ENCODE measurements around the gene COPZ1.
"Not testable (repeated sequence)": the region's sequence is repeated elsewhere in the genome, so short reads cannot be mapped to it uniquely, and the experiment has no call there.

The COPZ1 gene

GRCh38 chr12:54282949-54283593, 41.9 kb upstream of the COPZ1 start:
- no peak for DNase-seq
- Histone ChIP-seq H3K27ac (ENCODE audit: insufficient read depth, low read length, poor library complexity, severe bottlenecking) (peak overlapping the region; percentile 52), H3K4me3 (ENCODE audit: insufficient read depth, low read depth, low read length, poor library complexity, severe bottlenecking) (no peak overlapping the region), H3K27me3 (replicated peaks; ENCODE audit: control insufficient read depth, insufficient read depth, low read length, poor library complexity, severe bottlenecking) (no peaks in the 10 kb centered on the region), H3K4me1 (ENCODE audit: control insufficient read depth, insufficient read depth, low read length, poor library complexity, severe bottlenecking) (peaks cover 39% of the 10 kb centered on the region), H3K9me3 (ENCODE audit: control insufficient read depth, low read length) (no peaks in the 10 kb centered on the region), H3K36me3 (ENCODE audit: control insufficient read depth, insufficient read depth, low read length) (peaks cover 63% of the 10 kb centered on the region)

DNA sequence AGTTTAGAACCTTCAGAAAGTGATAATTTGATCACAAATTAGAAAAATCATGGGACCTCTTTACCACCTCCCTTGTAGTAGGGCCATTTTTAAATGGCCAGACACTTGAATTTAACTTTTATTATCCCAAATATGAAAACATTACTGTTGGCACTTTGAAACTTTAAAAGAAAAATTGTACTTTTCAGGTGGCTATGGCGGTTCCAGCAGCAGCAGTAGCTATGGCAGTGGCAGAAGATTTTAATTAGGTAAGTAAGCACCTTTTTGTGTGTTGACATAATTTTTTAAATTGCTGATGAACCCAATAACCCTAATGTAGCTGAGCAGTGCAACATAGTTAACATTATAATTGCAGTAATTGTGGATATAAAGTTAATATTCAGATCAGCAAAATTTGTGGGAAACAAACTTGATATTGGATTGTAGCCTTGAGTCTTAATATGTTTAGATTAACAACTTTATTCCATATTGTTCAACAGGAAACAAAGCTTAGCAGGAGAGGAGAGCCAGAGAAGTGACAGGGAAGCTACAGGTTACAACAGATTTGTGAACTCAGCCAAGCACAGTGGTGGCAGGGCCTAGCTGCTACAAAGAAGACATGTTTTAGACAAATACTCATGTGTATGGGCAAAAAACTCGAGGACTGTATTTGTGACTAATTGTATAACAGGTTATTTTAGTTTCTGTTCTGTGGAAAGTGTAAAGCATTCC, 40.7 kb upstream of the COPZ1 start:
- DNase-seq; H3K4me3 ChIP-seq (ENCODE audit: insufficient read depth, low read depth, low read length, poor library complexity, severe bottlenecking); H3K27me3 ChIP-seq (replicated peaks; ENCODE audit: control insufficient read depth, insufficient read depth, low read length, poor library complexity, severe bottlenecking); H3K9me3 ChIP-seq (ENCODE audit: control insufficient read depth, low read length): not testable (repeated sequence)
- peaks cover 64% of the 10 kb centered on the region for H3K36me3 ChIP-seq (ENCODE audit: control insufficient read depth, insufficient read depth, low read length)
- H3K27ac ChIP-seq (ENCODE audit: insufficient read depth, low read length, poor library complexity, severe bottlenecking), result peak overlapping the region; percentile 52
- peaks cover 31% of the 10 kb centered on the region for H3K4me1 ChIP-seq (ENCODE audit: control insufficient read depth, insufficient read depth, low read length, poor library complexity, severe bottlenecking)

- no peaks in the 10 kb centered on the region for H3K9me3 ChIP-seq (ENCODE audit: control insufficient read depth, low read length)
- H3K4me3 ChIP-seq (ENCODE audit: insufficient read depth, low read depth, low read length, poor library complexity, severe bottlenecking), result no peak overlapping the region
- H3K4me1 ChIP-seq (ENCODE audit: control insufficient read depth, insufficient read depth, low read length, poor library complexity, severe bottlenecking), result peaks cover 31% of the 10 kb centered on the region
- no peak for DNase-seq
- peaks cover 64% of the 10 kb centered on the region for H3K36me3 ChIP-seq (ENCODE audit: control insufficient read depth, insufficient read depth, low read length)
- no peaks in the 10 kb centered on the region for H3K27me3 ChIP-seq (replicated peaks; ENCODE audit: control insufficient read depth, insufficient read depth, low read length, poor library complexity, severe bottlenecking)
- no peak overlapping the region for H3K27ac ChIP-seq (ENCODE audit: insufficient read depth, low read length, poor library complexity, severe bottlenecking)
These were observed 39.5 kb upstream of the COPZ1 start for GRCh38 chr12:54285150-54286041.

DNA sequence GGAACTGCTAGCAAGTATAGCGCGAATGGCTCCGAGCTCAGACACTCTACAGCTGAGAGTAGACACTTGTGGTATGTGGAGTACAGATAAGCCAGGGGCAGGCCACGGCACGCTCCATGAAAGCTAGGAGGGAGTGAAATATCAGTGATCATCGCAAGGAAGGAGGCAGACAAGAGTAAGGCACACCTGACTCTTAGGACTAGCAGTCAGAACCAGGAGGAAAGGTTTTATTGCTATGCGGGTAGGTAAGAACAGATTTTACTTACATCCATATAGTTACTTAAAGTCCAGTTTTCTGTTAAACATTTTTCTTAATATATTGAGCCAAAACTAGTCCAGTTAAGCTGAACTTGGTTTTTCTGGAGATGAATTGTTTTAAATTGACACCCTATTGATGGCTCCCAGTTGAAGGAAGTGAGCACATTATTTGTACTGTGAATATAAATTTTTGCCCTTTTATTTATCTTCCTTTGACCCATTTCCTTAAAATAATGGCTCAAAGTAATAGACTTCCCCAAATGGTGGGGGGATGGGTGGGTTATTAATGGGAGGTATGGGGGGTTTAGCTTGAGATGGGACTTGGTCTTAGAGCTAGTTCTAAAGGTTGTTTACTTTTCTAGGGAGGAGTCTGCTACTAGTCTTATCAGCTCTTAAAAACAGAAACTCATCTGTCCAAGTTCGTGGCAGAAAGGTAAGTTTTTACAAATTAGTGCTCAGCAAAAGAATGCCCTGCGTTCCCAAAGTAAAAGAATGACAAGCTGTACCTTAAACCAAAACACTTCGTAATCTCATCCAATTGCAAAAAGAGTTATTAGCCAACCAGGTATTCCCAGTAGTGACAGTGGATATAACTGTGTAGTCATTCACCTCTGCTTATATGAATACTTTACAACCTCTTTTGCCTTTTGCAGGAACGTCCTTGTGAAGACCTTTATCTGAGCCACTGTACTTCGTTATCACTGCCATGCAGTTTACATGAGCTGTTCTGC, 38.6 kb upstream of the COPZ1 start:
- Histone ChIP-seq H3K27me3 (replicated peaks; ENCODE audit: control insufficient read depth, insufficient read depth, low read length, poor library complexity, severe bottlenecking) (no peaks in the 10 kb centered on the region), H3K4me1 (ENCODE audit: control insufficient read depth, insufficient read depth, low read length, poor library complexity, severe bottlenecking) (peaks cover 29% of the 10 kb centered on the region), H3K4me3 (ENCODE audit: insufficient read depth, low read depth, low read length, poor library complexity, severe bottlenecking) (no peak overlapping the region), H3K36me3 (ENCODE audit: control insufficient read depth, insufficient read depth, low read length) (peaks cover 63% of the 10 kb centered on the region), H3K9me3 (ENCODE audit: control insufficient read depth, low read length) (no peaks in the 10 kb centered on the region), H3K27ac (ENCODE audit: insufficient read depth, low read length, poor library complexity, severe bottlenecking) (no peak overlapping the region)
- DNase-seq, result no peak

- Histone ChIP-seq H3K4me3 (ENCODE audit: insufficient read depth, low read depth, low read length, poor library complexity, severe bottlenecking) (no peak overlapping the region), H3K27ac (ENCODE audit: insufficient read depth, low read length, poor library complexity, severe bottlenecking) (no peak overlapping the region), H3K27me3 (replicated peaks; ENCODE audit: control insufficient read depth, insufficient read depth, low read length, poor library complexity, severe bottlenecking) (no peaks in the 10 kb centered on the region), H3K9me3 (ENCODE audit: control insufficient read depth, low read length) (no peaks in the 10 kb centered on the region), H3K36me3 (ENCODE audit: control insufficient read depth, insufficient read depth, low read length) (peaks cover 51% of the 10 kb centered on the region), H3K4me1 (ENCODE audit: control insufficient read depth, insufficient read depth, low read length, poor library complexity, severe bottlenecking) (peaks cover 19% of the 10 kb centered on the region)
- DNase-seq, result no peak
These were observed 37.4 kb upstream of the COPZ1 start for GRCh38 chr12:54287261-54288157.

DNA sequence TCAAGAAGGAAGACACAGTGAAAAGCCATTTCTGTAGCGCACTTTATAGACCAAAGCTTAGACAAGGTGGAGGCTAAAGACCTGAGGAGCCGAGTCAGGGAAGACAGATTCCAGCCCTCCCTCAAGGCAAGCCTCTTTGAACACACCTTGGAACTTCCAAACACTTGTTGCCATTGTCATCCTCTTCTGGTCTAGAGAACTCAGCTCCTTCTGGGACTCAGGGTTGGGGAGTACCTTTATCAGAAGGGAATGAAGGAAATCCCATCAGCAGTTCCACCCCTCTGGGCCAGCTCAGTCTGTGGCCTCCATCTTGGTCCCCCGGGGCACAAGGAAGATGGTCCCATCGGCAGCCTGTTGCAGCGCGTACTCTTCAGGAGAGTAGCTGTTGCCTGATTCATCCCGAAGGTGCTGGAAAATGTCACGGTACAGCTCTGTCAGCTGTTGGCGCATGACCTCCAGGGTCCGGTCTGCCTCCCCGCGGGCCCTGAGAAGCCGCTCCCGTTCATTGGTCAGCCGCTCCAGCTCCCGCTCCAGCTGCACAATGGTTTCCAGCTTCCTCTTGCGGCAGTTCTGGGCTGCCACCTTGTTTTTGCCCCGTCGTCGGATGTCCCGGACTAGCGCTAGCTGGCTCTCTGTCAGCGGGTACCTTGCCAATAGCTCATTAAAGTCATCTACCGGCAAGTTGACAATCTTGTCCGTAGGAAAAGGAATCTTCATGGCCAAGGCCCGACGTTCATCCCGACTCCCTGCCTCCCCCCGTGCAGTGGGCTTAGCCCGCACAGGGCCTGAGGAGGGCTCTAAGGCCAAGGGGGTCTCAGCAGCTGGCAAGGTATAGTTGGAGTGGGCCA, 32.6 kb upstream of the COPZ1 start:
- H3K4me1 ChIP-seq (ENCODE audit: control insufficient read depth, insufficient read depth, low read length, poor library complexity, severe bottlenecking), result no peaks in the 10 kb centered on the region
- peaks cover 8% of the 10 kb centered on the region for H3K36me3 ChIP-seq (ENCODE audit: control insufficient read depth, insufficient read depth, low read length)
- H3K27me3 ChIP-seq (replicated peaks; ENCODE audit: control insufficient read depth, insufficient read depth, low read length, poor library complexity, severe bottlenecking), result no peaks in the 10 kb centered on the region
- H3K9me3 ChIP-seq (ENCODE audit: control insufficient read depth, low read length), result no peaks in the 10 kb centered on the region
- no peak overlapping the region for H3K4me3 ChIP-seq (ENCODE audit: insufficient read depth, low read depth, low read length, poor library complexity, severe bottlenecking)
- H3K27ac ChIP-seq (ENCODE audit: insufficient read depth, low read length, poor library complexity, severe bottlenecking), result no peak overlapping the region
- DNase-seq, result no peak

- H3K36me3 ChIP-seq (ENCODE audit: control insufficient read depth, insufficient read depth, low read length), result peaks cover 2% of the 10 kb centered on the region
- no peaks in the 10 kb centered on the region for H3K27me3 ChIP-seq (replicated peaks; ENCODE audit: control insufficient read depth, insufficient read depth, low read length, poor library complexity, severe bottlenecking)
- no peaks in the 10 kb centered on the region for H3K9me3 ChIP-seq (ENCODE audit: control insufficient read depth, low read length)
- no peak overlapping the region for H3K27ac ChIP-seq (ENCODE audit: insufficient read depth, low read length, poor library complexity, severe bottlenecking)
- DNase-seq, result no peak
- no peaks in the 10 kb centered on the region for H3K4me1 ChIP-seq (ENCODE audit: control insufficient read depth, insufficient read depth, low read length, poor library complexity, severe bottlenecking)
- H3K4me3 ChIP-seq (ENCODE audit: insufficient read depth, low read depth, low read length, poor library complexity, severe bottlenecking), result no peak overlapping the region
These were observed 32.0 kb upstream of the COPZ1 start for GRCh38 chr12:54292931-54293241.

- no peaks in the 10 kb centered on the region for H3K27me3 ChIP-seq (replicated peaks; ENCODE audit: control insufficient read depth, insufficient read depth, low read length, poor library complexity, severe bottlenecking)
- H3K27ac ChIP-seq (ENCODE audit: insufficient read depth, low read length, poor library complexity, severe bottlenecking), result no peak overlapping the region
- H3K36me3 ChIP-seq (ENCODE audit: control insufficient read depth, insufficient read depth, low read length), result no peaks in the 10 kb centered on the region
- peak in 2 of 3 donors; percentile 19 to 42 for DNase-seq
- H3K4me3 ChIP-seq (ENCODE audit: insufficient read depth, low read depth, low read length, poor library complexity, severe bottlenecking), result no peak overlapping the region
- no peaks in the 10 kb centered on the region for H3K9me3 ChIP-seq (ENCODE audit: control insufficient read depth, low read length)
- no peaks in the 10 kb centered on the region for H3K4me1 ChIP-seq (ENCODE audit: control insufficient read depth, insufficient read depth, low read length, poor library complexity, severe bottlenecking)
These were observed 30.6 kb upstream of the COPZ1 start for GRCh38 chr12:54294152-54294952.
